HG02970 (cell line): ENCODE data around the gene HABP2.

ENCODE experiments used
- ATAC-seq: cut with Tn5 transposase; IDR thresholded peaks from one replicate; pipeline ENCODE4 v1.9.1; 2021; ENCODE audit warnings: mild to moderate bottlenecking, moderate library complexity, moderate number of reproducible peaks; ENCODE audit not compliant: unreplicated experiment, low FRiP score

HABP2 gene

DNA sequence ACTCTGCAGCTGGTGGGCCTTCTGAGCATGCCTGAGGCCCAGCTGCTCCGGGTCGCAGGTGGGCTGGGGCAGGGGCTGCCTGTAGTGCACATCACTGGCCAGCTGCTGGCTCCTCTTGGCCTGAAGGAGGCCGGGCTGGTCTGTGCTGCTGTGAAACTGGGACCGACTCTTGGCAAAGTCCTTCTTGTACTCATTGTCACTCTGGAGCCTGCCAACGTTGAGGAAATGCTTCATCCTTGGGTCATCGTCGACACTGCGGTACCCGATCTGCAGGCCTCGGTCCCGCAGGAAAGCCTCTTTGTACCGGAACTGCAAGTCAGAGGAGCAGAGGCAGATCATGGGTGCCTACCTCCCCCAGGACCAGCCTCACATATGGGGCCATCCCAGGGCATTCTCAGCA is 37.7 kb downstream of the HABP2 start:
- ATAC-seq = no peak

DNA sequence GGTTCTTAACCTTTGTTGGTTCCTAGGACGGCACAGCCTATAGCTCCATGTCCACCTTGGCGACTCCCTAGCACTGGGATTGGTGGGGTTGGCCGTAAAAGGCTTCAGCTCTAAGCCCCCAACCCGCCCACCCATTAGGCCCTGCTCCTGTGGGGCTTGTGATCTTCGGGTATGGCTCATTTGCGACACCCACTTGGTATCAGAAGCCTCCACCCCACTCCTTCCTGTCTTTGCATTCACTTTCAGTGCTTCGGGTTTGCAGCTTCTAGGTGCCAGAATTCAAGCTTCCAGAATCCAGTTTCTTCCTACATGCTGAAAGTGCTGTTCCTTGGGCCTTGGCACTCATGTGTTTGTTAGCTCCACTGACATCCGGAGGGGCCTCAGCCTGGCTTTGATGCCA is 39.5 kb downstream of the HABP2 start:
- ATAC-seq = no peak

DNA sequence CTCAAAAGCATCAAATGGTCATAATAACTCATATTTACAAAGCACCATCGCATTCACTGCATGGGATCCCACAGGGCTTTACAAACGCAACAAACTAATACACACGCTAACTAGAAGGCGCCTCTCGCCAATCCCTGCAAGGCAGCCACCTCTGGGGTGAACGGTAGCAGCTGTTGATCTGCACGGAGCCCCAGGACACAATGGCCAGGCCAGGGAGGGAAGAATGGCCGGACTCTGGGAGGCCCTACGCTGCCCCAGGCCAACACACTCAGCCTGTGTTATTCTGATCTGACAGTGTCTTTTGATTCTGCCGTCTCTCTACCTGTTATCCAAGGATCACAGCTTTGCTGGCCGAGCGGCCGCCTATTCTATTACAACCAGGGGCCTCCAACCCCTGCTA is 41.8 kb downstream of the HABP2 start:
- ATAC-seq = no peak

DNA sequence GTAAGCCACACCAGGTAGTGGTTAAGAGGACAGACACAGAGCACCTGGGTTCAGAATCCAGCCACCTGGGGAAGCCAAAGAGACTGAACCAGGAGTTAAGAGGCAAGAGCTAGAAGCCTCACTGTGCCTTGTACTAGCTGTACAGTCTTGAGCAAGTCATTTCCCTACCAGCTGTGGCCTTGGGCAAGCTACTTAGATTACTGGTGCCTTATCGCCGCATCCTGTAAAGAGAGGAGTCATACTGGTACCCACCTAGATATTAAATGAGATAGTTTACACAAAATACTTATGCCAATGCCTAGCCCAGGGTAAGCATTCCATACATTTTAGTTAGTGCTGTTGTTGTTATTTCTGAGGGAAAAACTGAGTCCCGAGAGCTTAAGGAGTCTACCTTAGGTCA is 47.7 kb downstream of the HABP2 start:
- ATAC-seq = no peak

DNA sequence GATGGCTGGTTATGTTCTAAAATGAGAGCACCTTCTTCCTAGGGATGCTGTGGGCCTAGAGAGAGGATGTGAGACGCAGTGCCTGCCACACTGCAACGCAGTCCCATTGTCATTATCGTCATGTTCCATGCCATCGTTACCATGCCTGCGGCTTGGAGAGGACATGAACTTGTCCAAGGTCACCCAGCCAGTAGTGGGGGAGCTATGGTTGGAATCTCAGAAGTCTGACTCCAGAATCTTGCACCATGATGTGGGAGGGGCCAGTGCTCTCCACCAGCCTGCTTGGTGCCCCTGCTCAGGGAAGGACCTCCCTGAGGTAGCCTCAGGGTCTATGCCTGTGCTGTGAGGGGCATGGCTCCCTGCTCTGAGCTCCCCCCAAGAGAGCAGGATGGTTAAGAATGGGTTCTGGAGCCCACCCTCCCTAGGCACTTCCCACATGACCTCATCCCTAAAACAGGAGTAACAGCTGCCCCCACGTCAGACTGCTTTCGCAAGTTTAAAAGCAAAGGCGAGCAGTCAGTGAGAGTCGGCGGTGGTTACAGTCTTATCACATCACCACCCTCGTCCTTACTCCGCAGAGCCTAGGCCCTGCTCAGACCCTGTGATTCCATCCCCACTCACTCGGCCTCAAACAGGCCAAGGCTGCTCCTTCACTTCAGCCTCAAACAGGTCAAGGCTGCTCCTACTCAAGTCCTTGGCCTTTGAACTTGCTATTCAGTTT is 50.4 kb downstream of the HABP2 start:
- no peak for ATAC-seq

DNA sequence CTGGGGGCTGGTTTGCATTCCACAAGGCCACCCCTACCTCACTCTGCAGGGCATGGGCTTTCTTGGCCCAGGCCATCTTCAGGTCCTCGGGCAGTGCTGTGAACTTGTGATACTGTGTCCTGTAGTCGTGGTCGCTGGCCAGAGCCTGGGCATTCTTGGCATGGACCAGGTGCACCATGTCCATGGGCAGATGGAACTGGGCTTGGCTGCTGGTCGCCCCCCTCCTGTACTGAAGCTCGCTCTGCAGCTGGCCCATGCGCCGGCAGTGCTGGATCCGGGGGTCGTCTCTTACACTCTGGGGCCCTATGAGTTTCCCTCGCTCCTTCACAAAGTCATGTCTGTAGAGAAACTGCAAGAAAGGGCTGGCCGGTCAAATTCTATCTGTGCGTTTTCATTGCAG is 51.7 kb downstream of the HABP2 start:
- ATAC-seq = no peak

DNA sequence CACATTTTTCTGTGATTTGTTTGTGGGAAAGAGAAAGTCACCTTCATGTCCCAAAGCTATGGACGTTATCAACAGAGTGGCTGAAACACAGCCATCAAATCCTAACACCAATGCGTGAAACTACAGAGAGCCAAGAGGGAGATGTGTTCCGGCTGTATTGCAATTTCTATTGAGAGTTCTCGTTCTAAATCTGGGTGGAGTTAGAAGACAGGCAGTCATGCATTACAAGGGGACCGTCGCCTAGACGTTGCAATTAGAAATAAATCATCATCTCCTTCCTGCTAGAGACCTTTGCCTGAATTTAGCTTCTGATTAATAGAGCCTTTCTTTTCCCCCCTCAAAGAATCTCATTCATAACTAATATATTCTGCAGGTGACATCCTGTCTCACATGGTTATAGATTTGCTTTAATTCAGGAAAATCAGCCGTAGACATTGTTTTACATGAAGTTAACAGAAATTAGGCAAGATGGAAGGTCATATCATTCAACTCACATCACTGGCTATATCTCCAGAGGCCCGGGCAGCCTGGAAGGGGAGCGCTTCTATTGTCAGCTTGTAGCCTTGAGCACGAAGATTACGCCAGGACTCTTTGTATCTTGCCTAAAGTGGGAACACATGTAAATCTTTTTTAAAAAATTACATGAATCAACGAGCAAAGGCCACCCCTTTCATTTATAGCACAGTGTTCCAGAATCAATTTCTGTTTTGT is 52.6 kb downstream of the HABP2 start:
- no peak for ATAC-seq

DNA sequence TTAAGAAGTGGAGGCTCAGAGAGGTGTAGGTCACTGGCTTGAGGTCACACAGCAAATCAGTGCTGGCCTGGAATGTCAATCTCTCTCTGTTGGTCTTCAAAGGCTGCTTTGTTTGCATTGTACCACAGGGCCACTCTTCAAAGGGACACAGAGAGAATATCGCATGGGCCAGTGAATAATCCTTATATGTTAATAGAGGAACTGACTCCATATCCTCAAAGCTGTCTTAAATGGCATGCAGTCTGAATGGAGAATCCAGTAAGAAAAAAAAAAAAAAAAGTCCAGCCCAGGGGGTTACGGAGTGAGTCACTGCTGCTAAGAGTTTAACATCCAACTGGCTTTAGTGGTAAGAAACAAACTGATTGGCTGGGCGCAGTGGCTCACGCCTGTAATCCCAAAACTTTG is 56.9 kb downstream of the HABP2 start:
- no peak for ATAC-seq

DNA sequence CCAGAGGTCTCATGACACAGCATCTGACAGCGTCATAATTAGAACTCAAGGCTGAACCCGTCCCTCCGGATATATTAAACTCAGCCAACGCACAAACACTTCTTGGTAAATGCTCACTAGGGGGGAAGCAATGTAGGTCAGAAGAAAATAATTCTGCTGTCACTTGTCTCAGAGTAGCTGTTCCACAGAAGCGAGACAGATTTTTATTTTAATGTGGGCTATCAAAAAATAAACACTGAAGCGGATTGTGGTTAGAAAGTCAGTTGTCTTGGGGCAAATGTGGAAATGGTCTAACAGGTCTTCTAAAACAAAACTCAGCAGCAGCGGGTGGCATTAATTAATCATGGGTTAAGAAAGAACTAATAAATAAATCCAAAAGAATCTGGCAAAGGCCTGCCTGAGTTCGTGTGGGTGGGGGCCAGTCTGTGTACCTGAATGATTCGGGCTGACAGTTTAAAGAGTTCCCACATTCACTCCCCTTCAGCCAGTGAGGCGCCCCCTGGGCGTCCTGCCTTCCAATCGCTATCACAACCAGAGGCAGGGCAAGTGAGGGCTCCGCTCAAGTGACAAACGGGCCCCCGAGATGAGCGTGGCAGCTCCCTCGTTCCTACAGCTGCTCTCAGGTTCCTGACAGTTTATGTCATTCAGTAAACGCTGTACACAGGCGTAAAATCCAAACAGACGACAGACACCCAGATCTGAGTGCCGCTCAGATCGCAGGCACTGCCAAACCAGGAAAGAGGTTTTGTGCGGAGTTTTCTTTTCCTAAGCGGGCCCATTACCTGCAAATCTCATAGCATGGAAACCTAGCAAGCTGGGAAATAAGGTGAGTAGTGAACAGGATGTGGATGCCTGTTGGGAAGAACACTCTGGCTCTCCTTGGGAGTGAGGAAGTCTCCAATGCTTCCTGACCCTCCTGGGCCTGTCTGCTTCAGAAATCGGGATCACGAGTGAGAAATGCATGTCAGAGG is 58.1 kb downstream of the HABP2 start:
- ATAC-seq = no peak

DNA sequence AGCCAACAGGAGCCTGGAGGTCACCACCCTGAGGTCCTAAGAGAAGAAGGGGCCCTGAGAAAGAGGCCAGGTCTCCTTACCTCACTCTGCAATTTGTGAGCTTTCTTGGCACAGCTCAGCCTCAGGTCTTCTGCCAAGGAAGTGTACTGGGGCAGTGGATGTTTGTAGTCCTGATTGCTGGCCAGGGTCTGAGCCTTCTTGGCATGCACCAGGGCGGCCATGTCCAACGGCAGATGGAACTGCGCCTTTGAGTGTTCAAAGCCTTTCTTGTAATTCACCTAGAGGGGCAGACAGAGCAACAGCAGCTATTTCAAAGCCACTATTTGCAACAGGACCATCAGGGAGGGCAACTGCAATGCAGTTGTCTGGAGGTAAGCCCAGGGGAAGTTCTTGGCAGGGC is 59.3 kb downstream of the HABP2 start:
- no peak for ATAC-seq

DNA sequence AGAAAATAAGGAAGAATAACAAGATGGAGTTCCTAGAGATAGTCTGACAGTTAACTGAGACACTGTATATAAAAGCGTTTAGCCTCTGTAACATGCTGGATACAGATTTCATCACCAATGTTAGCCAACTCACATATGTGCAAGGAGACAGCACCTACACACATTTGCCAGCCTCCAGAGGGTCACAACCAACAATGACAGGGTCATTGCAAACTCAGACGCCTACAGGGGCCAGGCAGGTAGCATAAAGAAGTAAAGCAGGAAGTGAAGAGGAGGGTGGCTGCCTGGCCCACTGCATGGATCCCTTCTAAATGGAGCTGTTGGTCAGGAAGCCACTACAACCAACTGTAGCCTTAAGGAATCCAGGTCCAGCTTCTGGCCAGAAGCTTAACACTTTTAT is 60.6 kb downstream of the HABP2 start:
- no peak for ATAC-seq

DNA sequence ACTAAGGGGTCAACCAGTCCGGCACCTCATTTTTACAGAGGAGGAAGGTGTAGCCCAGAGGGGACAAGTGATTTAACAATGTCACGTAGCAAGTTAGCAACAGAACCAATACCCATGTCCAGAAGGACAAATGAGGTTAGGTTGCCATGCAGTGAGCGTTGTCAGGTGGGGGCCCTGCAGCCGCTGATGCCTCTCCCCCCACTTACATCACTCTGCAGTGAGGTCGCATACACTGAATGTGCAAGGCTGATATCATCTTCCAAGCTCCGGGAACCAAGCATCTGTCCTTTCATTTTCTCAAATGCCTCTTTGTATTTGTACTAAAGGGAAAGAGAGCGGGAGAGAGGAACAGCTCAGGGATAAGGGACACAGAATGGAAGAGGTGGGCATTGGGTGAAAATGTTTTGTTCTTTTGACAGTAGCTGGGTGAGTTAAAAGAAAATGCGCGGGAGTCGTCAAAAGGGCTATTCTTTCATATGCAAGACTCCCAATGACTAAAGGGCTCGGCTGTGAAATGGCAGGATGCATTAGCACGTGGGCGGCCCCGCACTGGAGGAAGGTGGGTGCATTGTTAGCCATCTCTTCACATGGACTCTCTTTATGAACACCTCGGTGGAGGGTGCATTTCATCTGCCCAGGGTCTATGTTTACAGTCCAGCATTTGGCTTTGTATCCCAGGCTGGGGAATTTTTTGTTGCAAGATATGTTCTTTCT is 61.3 kb downstream of the HABP2 start:
- ATAC-seq = no peak

DNA sequence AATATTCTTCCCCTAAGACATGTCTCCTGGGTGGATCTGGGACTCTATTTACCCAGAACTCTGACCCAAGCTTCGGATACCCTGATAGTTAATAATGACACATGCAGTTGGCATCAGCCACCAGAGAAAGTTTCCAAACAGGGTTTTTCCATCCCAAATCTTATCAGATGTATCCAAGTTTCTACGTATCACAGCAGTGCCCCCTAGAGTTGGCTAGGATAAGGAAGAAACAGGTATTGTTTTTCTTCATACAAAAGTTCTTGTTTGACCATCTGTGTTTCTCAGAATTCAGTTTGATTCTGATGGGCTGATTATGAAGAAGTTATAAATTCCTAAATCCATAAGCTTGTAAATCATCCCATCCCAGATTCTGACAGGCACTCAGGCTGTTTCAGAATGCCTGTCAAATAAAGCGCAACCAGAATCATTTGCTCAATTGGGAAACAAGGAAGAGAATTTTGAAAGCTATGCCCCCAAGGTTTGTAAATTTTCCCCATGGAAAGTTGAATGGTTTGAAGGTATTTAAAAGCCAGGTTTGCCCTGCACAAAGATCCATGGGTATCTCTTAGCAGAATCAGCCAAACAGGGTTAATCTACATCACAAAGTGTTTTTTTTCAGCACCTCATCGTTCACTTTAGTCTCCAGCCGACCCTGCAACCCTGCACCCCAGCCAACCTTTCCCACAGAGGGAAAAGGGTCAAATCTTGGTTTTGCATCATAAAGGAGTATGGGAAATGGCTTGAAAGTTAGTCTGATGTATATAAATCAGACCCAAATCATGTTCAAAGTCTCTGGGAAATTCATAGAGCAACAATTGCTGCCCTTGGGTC is 63.6 kb downstream of the HABP2 start:
- ATAC-seq = no peak

DNA sequence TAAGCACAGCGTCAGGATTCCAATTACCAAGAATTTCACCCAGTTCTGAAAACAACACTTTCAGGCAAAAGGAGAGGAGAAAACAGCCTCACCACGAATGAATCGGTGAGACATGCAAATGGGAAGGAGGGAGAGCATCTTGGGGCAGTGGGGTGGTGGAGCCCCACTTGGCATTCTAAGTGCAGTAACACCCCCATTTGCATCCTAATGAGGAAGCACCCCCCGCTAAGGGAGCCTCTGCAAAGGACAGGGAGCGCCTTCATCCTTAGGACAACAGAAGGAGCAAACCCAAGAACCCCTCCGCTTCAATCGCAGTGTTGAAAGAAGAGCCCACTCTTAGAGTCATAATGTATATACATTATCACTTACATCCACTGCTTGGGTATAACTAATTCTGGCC is 64.2 kb downstream of the HABP2 start:
- ATAC-seq = no peak

DNA sequence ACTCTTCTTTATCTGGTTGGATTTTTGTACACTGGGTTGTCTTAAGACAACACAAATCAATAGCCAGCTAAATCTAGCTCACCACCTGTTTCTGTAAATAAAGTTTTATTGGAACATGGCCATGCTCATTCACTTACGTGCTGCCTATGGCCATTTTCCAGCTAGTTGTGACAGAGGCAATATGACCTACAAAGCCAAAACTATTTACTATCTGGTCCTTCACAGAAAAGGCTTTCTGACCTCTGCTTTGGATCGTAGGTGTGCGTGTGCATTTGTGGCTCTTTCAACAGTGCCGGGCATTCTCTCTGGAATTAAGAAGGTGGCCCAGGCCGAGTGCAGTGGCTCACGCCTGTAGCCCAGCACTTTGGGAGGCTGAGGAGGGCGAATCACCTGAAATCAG is 65.5 kb downstream of the HABP2 start:
- ATAC-seq = no peak

DNA sequence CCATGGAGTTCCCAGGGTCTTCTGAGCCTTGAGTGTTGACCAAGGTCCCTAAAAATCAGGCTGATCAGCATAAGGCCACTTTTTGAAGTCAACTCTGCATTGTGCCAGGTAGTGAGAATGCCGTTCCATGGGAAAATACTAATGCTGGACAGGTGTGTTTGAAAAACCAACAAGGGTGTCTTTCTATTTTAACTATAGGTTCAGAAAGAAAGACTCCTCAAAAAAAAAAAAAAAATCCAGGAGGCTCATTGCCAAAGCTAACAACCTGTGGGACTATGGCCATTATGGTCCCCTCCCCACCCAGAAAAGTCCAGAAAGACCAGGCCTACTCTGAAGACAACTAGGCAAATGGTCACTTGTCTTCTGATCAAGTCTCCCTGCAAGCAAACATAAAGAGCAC is 66.5 kb downstream of the HABP2 start:
- ATAC-seq = no peak

DNA sequence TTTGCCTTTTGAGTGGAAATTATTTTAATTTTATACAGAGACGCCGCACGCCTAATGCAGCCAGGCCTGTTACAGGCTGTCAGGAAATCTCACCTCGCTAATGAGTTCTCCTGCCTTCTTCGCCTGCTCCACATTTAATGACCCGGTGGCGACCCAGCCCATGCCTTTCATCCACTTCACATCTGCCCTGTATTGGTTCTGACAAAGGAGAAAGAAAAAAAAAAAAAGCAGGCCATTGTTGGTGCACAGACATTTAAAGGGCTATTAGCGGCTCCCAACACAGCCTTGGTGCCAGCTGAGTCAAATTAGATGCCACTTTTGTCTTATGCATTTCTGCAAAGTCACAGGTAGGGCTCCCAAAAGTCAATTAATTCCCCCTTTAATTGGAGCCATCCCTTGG is 67.7 kb downstream of the HABP2 start:
- no peak for ATAC-seq

DNA sequence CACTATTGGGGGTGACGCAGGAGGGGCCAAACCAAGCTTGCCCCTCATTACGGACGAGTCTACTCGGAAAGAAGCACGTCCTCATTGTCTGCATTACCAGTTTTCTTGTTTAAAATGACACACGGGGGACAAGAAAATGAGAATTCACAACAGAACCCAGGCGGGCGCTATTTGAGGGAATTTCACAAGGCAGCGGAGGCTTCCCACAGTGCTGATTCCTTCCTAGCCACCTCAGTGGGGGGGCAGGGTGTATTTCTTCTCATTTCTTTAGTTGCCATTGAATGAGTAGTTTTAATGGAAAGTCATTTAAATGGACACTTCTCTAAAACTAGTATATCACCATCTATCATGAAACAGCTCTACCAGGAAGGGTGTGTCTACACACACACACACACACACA is 68.1 kb downstream of the HABP2 start:
- no peak for ATAC-seq

DNA sequence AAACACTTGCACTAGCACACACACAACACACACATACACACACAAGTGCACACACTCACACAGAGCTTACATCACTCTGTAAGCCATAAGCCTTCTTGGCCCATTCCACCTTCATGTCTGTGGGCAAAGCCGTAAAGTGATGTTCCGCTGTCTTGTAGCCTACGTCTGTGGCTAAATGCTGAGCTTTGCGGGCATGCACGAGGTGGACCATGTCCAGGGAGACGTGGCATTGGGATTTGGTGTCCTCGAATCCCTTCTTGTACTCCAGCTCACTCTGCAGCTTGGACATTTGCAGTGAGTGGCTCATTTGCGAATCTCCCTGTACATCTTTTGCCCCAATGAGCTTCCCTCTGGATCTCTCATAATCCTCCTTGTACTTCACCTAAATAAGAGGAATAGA is 68.9 kb downstream of the HABP2 start:
- no peak for ATAC-seq

DNA sequence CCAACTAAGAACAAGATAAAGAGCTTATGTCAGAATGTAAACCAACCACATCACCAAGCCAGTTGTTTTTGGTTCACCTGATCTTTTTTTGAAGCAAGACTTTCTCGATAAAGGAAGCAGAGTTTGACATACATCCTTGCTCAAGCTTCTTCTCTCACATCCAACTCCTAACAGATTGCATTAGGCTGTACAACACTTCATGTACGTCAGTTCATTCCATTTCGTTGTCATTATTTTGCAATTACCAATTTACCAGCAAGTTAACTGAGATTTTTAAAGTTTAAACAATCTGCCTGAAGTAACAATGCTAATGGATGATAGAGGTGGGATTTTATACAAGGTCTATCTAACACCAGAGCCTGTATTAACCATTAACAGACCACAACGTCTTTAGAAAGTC is 70.0 kb downstream of the HABP2 start:
- ATAC-seq = no peak
